Left lung (tissue), 10 donors: ENCODE data around the gene NUP62CL. TPM values are rescaled to one million over a fixed set of nuclear protein-coding genes. Genes with fewer than 3 reads are reported as not detected.
"Not testable (repeated sequence)": the region's sequence is repeated elsewhere in the genome, so short reads cannot be mapped to it uniquely, and the experiment has no call there.

Source experiments
- ATAC-seq: fragments of 200-7000 bp; cut with Tn5 transposase; one replicate; pipeline ENCODE4 v1.9.1; 2020; ENCODE audit warnings: moderate library complexity
- DNase-seq, 4 donors: peaks; one replicate each; pipeline ENCODE4 v3.0.0-alpha.2; 2013 to 2020
- H3K27ac ChIP-seq, 2 donors: fragments of 200-600 bp; sonication (generic) in 1 of 2; one replicate each; pipeline versions ENCODE4 v1.5.0 to v1.8.0; 2020 to 2021
- H3K27me3 ChIP-seq, 2 donors: fragments of 200-600 bp; sonication (generic) in 1 of 2; one replicate each; pipeline versions ENCODE4 v1.5.0 to v1.8.0; 2020 to 2021
- H3K36me3 ChIP-seq, 2 donors: fragments of 200-600 bp; sonication (generic) in 1 of 2; one replicate each; pipeline versions ENCODE4 v1.5.0 to v1.8.0; 2020 to 2021
- H3K4me1 ChIP-seq, 2 donors: fragments of 200-600 bp; one replicate each; pipeline ENCODE4 v1.8.0; 2021
- H3K4me3 ChIP-seq, 2 donors: fragments of 200-600 bp; sonication (generic) in 1 of 2; one replicate each; pipeline versions ENCODE4 v1.5.0 to v1.8.0; 2020 to 2021; ENCODE audit warnings: mild to moderate bottlenecking in 1 of 2
- H3K9me3 ChIP-seq, 2 donors: fragments of 200-600 bp; sonication (generic) in 1 of 2; one replicate each; pipeline versions ENCODE4 v1.5.0 to v1.8.0; 2020 to 2021
- intact Hi-C, 2 donors: fragments of 100-400 bp; cut with DNase I; formaldehyde crosslinking; loops; one replicate each; pipeline versions ENCODE4 v1.11.2 to v1.14.2; 2022
- polyA plus RNA-seq, 6 donors: library from polyadenylated mRNA; unstranded; fragments of 120-200 nt; gene quantifications; one replicate each; pipeline ENCODE4 v1.2.1, GENCODE V29; 2013; ENCODE audit not compliant: insufficient read length in 6 of 6
- total RNA-seq, 2 donors: library from RNA; stranded (reverse); fragmentation: NEBNext Ultra II Directional; extraction: Animal tissue kit (Norgen Biotek cat#: 25700); gene quantifications; one replicate each; pipeline ENCODE4 v1.2.1, GENCODE V29; 2021
- TF ChIP-seq, protein P1 (sequence below), 2 donors: fragments of 200-600 bp; sonication (generic) in 1 of 2; IDR thresholded peaks; one replicate each; pipeline versions ENCODE4 v1.5.0 to v1.8.0; 2021; ENCODE audit warnings: antibody characterized with exemption in 2 of 2
- donor health status: DM: no; HTN: yes; CAD: no.
- donor health status: DM: no; HTN: no; CAD: no.

NUP62CL gene
- total and polyA plus RNA-seq, 8 donors: 1.1 to 8.2 (median 5.3) TPM

- intact Hi-C loops: no loop called here
- H3K27ac ChIP-seq: no peak overlapping the region
- TF ChIP-seq, protein P1, sequence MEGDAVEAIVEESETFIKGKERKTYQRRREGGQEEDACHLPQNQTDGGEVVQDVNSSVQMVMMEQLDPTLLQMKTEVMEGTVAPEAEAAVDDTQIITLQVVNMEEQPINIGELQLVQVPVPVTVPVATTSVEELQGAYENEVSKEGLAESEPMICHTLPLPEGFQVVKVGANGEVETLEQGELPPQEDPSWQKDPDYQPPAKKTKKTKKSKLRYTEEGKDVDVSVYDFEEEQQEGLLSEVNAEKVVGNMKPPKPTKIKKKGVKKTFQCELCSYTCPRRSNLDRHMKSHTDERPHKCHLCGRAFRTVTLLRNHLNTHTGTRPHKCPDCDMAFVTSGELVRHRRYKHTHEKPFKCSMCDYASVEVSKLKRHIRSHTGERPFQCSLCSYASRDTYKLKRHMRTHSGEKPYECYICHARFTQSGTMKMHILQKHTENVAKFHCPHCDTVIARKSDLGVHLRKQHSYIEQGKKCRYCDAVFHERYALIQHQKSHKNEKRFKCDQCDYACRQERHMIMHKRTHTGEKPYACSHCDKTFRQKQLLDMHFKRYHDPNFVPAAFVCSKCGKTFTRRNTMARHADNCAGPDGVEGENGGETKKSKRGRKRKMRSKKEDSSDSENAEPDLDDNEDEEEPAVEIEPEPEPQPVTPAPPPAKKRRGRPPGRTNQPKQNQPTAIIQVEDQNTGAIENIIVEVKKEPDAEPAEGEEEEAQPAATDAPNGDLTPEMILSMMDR (IDR thresholded peaks at IDR 0.05): no peak
- H3K4me3 ChIP-seq: no peak overlapping the region
- H3K4me1 ChIP-seq: no peaks in the 10 kb centered on the region
- H3K36me3 ChIP-seq: no peaks in the 10 kb centered on the region
- ATAC-seq (no peak), DNase-seq (no peak)
- no peaks in the 10 kb centered on the region for H3K9me3 ChIP-seq
- H3K27me3 ChIP-seq: no peaks in the 10 kb centered on the region
Observed at GRCh38 chrX:107167163-107167921, 38.9 kb downstream of the NUP62CL start.

- H3K27me3 ChIP-seq, H3K4me3 ChIP-seq, ATAC-seq, H3K4me1 ChIP-seq, intact Hi-C loops, H3K27ac ChIP-seq, H3K9me3 ChIP-seq, H3K36me3 ChIP-seq, DNase-seq: not testable (repeated sequence)
Observed at GRCh38 chrX:107157618-107158017, 48.6 kb downstream of the NUP62CL start.

DNA sequence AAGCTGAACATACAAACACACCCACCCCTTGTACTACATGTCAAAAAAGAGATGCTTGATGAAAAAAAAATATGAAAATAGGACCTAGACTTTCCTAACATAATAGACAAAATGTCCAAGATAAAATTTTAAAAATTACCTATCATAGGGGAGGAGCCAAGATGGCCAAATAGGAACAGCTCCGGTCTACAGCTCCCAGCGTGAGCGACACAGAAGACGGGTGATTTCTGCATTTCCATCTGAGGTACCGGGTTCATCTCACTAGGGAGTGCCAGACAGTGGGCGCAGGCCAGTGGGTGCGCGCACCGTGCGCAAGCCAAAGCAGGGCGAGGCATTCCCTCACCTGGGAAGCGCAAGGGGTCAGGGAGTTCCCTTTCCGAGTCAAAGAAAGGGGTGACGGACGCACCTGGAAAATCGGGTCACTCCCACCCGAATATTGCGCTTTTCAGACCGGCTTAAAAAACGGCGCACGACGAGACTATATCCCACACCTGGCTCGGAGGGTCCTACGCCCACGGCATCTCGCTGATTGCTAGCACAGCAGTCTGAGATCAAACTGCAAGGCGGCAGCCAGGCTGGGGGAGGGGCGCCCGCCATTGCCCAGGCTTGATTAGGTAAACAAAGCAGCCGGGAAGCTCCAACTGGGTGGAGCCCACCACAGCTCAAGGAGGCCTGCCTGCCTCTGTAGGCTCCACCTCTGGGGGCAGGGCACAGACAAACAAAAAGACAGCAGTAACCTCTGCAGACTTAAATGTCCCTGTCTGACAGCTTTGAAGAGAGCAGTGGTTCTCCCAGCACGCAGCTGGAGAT is 50.4 kb downstream of the NUP62CL start:
- peak overlapping the region; percentile 13 to 20 for H3K4me3 ChIP-seq
- H3K36me3 ChIP-seq, intact Hi-C loops, DNase-seq, H3K27ac ChIP-seq, ATAC-seq, H3K4me1 ChIP-seq, H3K27me3 ChIP-seq, H3K9me3 ChIP-seq: not testable (repeated sequence)

DNA sequence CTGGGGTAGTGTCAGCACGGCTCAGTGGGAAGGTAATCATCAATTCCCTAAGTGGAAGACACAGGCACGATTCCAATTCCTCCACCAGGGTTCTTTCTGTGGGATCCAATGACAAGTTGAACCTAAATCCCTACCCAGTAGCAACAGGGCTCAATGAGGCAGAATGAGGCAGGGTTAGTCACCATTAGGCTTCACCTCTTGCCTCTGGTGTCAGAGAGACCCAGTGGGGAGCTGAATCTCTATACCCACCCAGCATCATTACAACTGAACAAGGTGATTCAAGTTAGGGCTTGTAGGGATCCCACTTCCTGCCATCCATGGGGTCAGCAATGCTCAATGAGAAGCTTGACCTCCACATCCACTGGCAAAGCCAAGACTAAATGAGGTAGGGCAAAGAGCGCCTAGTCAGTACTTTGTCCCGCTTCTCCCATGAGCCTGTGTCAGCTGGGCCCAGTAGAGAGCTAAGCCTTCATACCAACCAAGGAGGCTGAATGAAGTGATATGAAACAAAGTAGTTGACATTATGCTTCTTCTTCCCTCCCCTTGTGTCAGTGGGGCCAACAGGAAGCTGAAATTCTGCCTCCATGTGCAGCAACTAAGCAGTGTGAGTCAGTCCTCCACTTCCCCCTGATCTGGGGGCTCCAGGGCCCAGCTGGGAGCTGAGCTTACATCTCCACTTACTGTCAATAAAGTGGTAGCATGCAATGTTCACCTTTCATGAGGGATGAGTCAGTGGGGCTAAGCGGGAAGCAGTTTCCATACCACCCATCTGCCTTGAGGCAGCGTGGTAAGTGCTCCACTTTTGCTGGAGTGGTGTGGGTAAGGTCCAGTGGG is 51.2 kb downstream of the NUP62CL start:
- ATAC-seq (peak; percentile 71), DNase-seq (no peak)
- Histone ChIP-seq H3K4me1 (no peaks in the 10 kb centered on the region), H3K27me3 (no peaks in the 10 kb centered on the region), H3K9me3 (no peaks in the 10 kb centered on the region), H3K27ac (no peak overlapping the region), H3K4me3 (peak overlapping the region in 1 of 2 donors; percentile 20), H3K36me3 (no peaks in the 10 kb centered on the region)
- TF ChIP-seq, protein P1 (IDR thresholded peaks at IDR 0.05): no peak
- intact Hi-C loops: no loop called here

- DNase-seq: no peak
Observed at GRCh38 chrX:107153005-107153404, 53.2 kb downstream of the NUP62CL start.

More at GRCh38 chrX:107153005-107153404, 53.2 kb downstream of the NUP62CL start:
- Histone ChIP-seq H3K4me1 (no peaks in the 10 kb centered on the region), H3K4me3 (no peak overlapping the region), H3K27ac (no peak overlapping the region), H3K27me3 (no peaks in the 10 kb centered on the region), H3K36me3 (no peaks in the 10 kb centered on the region), H3K9me3 (no peaks in the 10 kb centered on the region)
- ATAC-seq: no peak
- TF ChIP-seq, protein P1 (IDR thresholded peaks at IDR 0.05): no peak
- intact Hi-C loops: no loop called here
